Renal cortical epithelial cell (primary cell): ENCODE results near the gene FBXO28. TPM values are rescaled to one million over a fixed set of nuclear protein-coding genes. Genes with fewer than 3 reads are reported as not detected.
A peak's percentile ranks its signal among the peaks of the same experiment; 100 is the strongest.

Experiments used
- DNase-seq: peaks from one replicate; pipeline ENCODE4 v3.0.0-alpha.2; 2011; ENCODE audit warnings: low read depth
- total RNA-seq: library from RNA; depleted of rRNA; stranded (reverse); fragments of >200 nt; gene quantifications from 2 replicates; pipeline ENCODE4 v1.2.3, GENCODE V29; 2014

Gene FBXO28
- total RNA-seq, 1 donor from 2014 or later: 59.5 TPM

DNA sequence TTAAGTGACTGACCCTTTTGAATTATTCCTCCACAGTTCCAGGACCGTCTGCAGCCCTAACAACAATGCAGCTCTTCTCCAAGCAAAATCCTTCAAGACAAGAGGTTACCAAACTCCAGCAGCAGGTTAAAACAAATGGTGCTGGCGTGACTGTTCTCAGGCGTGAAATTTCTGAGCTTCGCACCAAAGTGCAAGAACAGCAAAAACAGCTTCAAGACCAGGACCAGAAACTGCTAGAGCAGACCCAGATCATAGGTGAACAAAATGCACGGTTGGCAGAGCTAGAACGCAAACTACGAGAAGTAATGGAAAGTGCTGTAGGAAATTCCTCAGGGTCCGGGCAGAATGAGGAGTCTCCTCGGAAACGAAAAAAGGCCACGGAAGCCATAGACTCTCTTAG lies 43.4 kb downstream of the FBXO28 start:
- DNase-seq: no peak

DNA sequence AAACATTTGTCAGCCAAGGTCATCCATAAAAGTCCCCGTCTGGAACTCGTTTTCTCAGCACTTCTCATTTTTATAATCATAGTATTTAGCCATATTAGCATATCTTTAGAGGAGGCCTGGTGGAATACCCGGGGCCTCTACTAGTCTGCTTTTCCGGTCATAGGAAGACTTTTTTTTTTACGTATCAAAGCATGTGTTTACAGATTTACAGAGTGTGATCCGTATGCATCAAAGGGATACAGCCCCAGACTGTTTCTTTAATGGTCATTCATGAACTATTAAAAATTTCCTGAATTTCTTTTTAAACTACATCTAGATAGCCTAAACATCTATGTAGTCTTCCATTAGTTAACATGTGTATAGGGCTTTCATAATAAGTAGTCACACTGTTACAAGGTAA lies 45.6 kb downstream of the FBXO28 start:
- no peak for DNase-seq

DNA sequence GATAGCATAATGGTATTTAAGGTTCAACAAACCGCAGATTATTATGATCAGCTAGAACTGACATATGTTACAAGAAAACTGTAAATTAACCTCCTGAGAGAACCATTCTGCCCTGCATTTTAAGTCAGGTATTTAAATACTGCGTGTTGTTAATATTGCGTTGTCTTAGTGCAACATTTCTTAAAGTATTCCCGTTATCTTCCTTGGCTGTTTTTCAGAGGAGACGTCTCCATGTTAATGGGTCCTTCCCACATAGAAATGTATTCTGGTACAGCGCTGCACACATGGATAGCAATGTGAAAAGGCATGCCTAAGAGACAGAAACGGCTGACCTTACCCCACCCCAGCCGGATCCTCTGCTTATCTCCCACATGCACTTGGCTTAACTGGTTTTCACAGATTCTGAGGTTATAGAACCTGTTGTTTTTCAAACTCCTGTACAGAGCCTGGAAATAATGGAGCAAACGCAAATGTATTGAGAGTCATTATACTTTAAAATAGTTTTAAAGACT lies 46.3 kb downstream of the FBXO28 start:
- no peak for DNase-seq

DNA sequence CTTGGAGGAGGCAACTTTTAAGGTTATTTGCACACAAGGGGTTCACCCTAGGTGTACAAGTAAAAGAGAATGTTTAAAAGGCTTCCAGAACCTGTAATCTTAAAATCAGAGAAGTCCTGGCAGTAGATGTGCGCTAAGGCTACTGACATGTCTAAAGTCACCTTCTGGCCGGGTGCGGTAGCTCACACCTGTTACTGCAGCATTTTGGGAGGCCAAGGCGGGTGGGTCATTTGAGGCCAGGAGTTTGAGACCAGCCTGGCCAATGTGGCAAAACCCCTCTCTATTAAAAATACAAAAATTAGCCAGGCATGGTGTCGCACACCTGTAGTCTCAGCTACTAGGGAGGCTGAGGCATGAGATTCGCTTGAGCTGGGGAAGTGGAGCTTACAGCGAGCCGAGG lies 48.9 kb downstream of the FBXO28 start:
- no peak for DNase-seq

DNA sequence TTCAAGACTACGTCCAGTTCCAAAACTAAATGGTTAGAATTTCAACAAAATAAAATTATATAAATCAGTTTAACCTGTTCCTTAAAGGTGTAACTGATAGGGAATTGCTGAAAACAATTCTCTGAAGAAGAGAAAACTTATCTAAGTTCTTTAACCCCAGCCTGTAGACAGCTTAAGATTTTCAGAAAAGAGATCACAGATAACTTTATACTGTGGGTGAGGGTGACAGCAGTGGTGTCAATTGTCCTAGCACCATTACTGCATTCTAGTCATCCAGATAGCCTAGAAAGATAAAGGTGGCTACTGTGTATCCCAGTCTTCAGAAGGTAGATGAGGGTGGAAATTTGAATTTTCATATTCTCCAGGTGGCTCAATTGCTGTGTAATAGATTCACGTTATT lies 49.4 kb downstream of the FBXO28 start:
- DNase-seq: no peak

DNA sequence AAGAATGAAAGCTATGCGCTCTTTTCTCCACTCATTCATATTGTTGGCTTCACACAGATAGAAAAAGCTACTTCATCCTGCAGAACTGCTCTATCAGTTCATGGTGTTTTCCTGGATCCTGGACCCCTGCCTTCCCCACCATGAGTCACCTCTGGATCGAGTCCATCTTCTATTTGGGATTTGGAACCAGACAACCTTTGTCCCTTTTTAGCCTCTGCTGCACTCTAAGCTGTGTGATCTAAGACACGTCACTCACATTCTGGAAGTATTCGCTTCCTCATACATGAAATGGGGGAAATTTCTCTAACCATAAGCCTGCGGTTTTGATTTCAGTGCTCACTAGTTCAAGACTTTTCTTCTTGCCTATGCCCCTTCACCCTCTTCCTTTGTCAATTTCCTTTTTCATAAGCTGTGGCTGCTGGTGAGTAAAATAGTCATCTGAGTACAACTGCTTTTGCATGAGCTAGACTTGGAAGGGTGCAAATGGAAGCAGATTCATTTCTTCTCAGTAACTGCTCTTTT lies 55.0 kb downstream of the FBXO28 start:
- DNase-seq: peak; percentile 96

DNA sequence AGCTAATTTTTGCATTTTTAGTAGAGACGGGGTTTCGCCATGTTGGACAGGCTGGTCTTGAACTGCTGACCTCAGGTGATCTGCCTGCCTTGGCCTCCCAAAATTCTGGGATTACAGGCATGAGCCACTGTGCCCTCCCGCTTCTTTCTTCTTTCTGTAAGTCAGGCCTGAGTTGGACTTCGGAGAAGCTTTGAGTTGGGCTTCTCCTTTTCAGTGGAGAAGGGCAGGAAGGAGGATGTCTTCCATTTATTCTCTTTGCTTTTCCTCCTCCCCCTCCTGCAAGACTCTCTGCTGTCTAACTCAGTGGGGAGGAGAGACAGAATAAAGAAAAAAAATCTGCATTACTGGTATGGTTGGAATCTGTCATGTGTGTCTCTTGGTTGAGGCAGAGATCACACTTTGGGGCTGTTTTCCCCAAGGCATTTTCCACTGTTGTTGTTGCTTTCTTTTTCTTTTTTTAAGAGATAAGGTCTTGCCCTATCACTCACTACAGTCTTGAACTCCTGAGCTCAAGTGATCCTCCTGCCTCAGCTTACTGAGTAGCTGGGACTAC lies 55.9 kb downstream of the FBXO28 start:
- DNase-seq: no peak

DNA sequence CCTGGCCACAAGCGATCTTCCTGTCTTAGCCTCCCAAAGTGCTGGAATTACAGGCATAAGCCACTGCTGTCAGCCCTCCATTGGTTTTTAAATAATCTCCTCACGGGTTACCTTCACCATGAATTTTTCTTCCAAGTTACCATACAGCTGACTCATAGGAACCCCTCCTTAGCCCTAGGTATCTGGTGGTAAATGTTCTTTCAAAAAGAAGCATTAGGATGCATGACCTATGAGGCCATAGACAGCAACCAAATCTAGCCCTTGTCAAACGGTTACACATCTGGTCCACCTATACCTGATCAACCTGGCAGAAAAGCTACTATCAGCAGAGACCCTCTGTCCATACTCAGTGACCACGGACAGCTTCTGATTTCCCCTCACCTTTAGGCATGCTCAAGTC lies 56.4 kb downstream of the FBXO28 start:
- DNase-seq: no peak

DNA sequence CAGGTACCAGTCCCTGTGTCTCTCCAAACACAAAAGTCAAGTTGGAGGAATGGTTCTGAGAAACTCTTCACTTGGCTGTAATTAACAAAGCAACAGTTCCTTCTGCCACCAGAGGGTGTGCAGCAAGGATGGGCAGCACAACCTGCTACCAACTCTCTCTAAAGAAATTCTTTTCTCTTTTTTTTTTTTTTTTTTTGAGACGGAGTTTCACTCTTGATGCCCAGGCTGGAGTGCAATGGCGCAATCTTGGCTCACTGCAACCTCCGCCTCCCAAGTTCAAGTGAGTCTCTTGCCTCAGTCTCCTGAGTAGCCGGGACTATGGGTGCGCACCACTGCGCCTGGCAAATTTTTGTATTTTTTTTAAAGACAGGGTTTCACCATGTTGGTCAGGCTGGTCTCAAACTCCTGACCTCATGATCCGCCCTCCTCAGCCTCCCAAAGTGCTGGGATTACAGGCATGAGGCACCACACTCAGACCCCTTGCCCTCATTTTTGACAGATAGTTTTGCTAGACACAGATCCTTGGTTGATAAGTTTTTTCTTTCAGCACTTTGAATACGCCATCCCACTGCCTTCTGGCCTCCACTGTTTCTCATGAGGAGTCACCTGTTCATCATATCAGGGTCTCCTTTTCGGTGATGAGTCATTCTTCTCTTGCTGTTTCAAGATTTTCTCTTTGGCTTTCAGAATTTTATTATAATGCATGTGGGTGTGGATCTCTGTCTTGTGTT lies 57.0 kb downstream of the FBXO28 start:
- DNase-seq: peak; percentile 59

DNA sequence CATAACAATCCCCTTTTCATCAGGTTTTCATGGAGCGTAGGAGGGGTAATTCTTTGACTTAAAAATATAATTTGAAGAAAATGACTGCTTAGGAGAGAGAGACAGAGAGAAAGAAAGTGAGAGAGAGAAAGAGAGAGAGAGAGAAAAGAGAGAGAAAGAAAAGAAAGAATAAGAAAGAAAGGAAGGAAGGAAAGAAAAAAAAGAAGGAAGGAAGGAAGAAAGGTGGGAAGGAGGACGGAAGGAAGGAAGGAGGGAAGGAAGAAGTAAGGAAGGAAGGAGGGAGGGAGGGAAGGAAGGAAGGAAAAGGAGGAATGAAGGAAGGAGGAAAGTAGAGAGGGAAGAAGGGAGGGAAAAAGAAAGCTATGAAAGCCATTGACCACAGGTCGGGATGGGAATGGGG lies 58.3 kb downstream of the FBXO28 start:
- no peak for DNase-seq

DNA sequence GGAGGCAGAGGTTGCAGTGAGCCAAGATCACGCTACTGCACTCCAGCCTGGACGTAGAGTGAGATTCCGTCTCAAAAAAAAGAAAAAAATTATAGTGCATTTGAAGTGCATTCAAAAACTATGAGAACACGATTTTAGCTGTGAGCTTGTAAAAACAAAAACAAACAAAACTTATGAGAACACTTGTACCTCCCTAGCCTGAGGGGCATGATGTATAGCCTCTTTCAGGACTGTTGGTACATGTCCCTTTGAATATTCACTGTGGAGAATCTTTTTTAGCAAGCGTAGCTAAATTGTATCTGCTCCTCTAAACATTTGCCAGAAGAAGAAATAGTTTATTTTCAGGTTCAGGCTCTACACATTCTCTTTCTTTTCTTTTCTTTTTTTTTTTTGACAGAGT lies 59.6 kb downstream of the FBXO28 start:
- DNase-seq: no peak

DNA sequence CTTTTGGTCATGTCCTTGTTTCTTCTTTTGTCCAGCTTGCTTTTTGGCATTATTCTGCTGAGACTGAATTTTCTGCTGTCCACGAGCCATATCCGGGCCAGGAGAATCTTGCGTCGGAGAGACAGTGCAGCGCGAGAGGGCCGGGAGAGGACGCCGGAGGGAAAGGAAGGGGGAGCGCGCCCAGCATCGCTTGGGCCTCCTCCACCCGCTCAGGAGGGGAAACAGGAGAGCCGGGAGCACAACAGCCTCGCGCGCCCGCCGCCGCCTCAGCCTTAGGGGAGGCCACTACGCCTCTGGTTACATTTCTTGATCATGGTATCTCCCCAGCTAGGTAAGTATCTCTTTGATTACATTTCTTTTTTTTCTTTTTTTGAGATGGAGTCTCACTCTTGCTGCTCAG lies 61.7 kb downstream of the FBXO28 start:
- no peak for DNase-seq

DNA sequence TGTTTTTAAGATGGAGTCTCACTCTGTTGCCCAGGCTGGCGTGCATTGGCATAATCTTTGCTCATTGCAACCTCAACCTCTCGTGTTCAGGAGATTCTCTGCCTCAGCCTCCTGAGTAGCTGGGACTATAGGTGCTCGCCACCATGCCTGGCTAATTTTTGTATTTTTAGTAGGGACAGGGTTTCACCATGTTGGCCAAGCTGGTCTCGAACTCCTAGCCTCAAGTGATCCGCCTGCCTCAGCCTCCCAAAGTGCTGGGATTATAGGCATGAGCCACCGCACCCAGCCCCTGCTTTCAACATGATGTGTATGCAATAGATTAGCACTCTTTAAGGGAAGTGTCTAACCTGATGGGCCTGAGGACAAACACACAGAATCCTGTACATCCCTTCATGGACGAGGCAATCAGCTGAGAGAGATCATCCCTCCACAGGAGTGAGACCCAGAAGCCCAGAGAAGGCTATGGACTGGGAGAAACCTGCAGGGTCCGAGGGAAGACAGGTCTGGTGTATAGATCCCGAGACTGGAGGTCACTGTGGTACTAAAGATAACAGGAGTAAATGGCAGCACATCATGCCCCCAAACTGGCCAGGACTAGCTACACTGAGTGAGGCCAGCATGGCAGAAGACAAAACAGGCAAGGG lies 63.6 kb downstream of the FBXO28 start:
- DNase-seq: no peak

DNA sequence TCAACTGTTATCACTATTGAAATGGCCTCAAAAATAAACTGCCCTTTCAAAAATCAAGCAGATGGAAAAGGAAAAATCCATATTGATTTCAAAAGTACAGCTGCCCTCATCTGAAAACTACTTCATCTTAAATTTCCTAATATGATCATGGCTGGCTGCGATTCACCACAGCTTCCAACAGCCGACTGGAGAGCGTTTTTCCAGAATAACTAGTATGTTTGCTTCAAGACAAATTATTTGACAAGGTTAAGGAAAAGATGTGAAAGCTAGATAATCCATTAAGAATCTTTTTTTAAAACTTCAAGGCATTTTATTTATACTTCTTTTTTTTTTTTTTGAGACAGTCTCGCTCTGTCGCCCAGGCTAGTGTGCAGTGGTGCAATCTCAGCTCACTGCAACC lies 65.0 kb downstream of the FBXO28 start:
- no peak for DNase-seq

DNA sequence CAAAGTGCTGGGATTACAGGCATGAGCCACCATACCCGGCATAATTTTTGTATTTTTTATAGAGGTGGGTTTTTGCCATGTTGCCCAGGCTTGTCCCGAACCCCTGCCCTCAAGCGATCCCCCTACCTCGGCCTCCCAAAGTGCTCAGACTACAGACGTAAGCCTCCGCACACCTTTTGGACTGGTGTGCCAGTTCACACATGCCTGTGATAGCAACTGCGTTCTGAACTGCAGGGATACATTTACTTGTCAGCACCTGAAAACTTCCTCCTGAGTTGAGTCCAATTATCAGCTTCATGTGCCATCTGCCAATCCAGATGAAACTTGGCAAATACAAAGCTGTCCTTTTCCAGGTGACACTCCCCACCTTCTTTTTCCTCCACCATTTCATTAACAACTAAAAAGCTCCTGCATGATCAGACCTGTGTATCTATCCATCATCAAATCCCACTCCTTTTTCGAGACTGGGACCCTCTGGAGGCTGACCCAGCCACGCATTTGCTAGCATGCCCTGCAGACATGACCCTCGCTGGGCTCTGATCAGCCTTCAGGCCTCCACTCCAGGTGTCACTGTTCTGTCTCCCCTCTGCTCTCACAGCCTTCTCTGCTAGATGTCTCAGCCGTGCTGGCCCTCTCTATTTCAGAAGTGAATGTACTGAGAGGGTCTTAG lies 67.0 kb downstream of the FBXO28 start:
- no peak for DNase-seq

DNA sequence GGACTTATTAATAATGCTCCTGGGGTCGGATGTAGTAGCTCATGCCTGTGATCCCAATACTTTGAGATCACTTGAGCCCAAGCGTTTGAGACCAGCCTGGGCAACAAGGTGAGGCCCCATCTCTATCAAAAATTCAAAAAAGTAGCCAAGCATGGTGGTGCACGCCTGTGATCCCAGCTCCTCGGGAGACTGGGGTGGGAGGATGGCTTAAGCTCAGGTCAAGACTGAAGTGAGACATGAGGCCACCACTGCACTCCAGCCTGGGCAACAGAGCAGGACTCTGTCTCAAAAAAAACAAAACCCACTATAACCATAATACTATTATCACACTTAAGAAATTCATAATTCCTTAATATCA lies 67.5 kb downstream of the FBXO28 start:
- DNase-seq: no peak

DNA sequence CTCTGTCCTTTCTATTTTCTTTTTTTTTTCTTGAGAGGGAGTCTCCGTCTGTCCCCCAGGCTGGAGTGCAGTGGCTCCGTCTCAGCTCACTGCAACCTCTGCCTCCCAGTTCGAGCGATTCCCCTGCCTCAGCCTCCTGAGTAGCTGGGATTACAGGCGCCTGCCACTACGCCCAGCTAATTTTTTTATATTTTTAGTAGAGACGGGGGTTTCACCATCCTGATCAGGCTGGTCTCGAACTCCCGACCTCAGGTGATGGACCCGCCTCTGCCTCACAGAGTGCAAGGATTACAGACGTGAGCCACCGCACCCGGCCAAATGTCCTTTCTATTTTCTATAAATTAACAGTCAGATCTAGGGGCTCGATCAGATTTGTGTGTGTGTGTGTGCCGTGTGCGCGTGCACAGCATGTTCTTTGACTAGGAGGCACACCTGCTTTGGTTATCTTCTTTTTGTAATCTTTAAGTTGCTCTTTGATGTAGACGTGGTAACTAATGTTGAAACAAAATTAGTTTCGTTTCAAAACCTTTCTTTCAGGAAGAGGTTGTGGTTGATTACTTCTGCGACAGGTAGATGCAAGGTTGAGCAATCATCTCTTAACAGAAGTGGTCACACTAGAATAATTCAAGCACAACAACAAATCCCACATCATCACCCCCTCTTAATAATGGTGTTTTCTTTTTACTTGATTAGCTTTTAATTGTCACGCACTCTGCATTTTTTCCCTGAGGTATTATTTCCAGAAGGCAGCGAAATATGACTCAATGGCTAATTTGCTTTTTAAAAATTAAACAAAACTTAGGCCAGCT lies 68.3 kb downstream of the FBXO28 start:
- DNase-seq: peak; percentile 98

DNA sequence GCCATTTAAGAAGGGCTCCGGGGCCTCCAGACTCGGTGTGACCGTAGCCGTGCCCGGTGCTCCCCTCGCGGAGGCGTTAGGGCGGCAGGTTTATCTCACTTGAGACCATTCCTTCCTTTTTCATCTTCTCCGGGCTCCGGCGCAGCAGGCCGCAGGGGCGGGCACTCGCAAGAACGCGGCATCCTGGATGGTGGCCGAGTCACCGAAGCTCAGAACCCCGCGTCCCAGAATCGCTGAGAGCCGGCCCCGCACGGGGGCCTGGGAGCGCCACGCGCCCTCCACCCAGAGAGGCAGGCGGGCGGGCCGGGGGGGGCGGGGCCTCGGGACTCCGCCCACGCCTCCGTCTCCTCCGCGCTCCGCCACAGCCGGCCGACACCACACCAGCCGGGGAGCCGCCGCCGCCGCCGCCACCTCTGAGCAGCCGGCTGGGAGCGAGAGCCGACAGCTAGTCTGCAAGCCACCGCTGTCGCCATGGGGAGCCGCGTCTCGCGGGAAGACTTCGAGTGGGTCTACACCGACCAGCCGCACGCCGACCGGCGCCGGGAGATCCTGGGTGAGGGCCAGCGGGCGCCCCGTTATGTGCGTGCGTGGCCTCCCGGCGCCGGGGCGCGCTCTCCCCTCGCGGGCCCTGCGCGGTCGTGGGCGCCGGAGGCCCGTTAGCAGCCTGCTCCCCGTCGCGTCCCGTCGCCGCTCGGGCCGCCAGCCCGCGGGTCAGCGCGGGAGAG lies 69.1 kb downstream of the FBXO28 start, which contains the start of gene DEGS1:
TSS of gene DEGS1 (plus strand) at position 375 of the 725 bp plus-strand sequence. CDS start at position 472, 97 bp downstream.
- no peak for DNase-seq

DNA sequence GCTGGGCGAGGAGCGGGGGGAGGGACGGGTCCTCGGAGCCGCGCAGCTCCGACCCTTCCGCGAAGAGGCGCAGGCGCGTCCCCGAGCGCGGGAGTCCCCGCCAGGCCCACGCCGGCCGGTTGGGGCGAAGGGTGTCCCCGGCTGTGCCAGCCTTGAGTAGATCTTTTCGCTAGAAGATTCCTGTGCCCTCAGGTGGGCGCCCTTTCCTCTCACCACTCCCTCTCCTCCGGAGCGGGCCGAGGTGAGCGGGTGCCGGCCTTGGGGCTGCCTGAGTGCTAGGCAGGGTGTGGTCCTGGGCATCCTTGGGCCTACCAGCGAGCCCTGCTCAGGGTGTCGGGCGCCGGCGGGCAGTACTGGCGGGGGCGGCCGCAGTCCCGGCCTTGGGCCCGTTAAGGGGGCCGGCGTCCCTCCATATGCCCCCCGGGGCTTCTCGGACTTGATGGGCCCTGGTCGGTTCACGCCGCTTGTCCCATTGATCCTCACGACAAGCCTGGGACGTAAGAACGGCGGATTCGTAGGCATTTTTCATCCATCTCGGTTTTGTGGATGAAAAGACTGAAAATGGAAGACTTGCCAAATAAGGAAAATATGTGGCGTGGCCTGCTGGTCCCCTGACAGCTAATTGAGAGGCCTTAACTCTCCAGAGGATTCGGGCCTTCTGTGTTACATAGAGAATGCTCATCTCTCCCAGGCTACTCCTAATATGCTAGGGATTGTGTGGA lies 69.8 kb downstream of the FBXO28 start:
- DNase-seq: peak; percentile 43

DNA sequence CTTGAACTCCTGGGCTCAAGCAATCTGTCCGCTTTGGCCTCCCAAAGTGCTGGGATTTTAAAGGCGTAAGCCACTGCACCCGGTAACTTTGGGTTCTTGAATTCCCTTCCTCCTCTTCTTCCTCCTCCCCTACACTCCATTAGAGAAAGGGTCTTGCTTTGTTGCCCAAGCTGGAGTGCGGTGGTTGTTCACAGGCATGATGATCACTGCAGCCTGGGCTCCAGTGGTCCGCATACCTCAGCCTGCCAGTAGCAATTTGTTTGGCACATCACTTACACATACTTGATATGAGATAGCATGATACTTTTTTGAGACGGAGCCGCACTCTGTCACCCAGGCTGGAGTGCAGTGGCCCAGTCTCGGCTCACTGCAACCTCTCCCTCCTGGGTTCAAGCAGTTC lies 71.3 kb downstream of the FBXO28 start:
- DNase-seq: no peak
